Glutamatergic neuron (in vitro differentiated cells): ENCODE results near the gene JAK3. TPM values are rescaled to one million over a fixed set of nuclear protein-coding genes. Genes with fewer than 3 reads are reported as not detected.
"Not testable (repeated sequence)": the region's sequence is repeated elsewhere in the genome, so short reads cannot be mapped to it uniquely, and the experiment has no call there.

Experiments
- DNase-seq: peaks from one replicate; pipeline ENCODE4 v3.0.0; 2022
- H3K27ac Mint-ChIP-seq: one replicate; pipeline ENCODE4 v1.8.0; 2020; ENCODE audit warnings: mild to moderate bottlenecking, mixed read lengths, inconsistent platforms; ENCODE audit not compliant: unreplicated experiment
- H3K27me3 Mint-ChIP-seq: one replicate; pipeline ENCODE4 v1.8.0; 2020; ENCODE audit warnings: mild to moderate bottlenecking, moderate library complexity, mixed read lengths, inconsistent platforms; ENCODE audit not compliant: unreplicated experiment
- H3K36me3 Mint-ChIP-seq: one replicate; pipeline ENCODE4 v1.8.0; 2020; ENCODE audit warnings: mild to moderate bottlenecking, mixed read lengths, inconsistent platforms; ENCODE audit not compliant: unreplicated experiment
- H3K4me1 Mint-ChIP-seq: one replicate; pipeline ENCODE4 v1.8.0; 2020; ENCODE audit warnings: mild to moderate bottlenecking, low read depth, mixed read lengths, inconsistent platforms; ENCODE audit not compliant: unreplicated experiment
- H3K4me3 Mint-ChIP-seq: one replicate; pipeline ENCODE4 v1.8.0; 2020; ENCODE audit warnings: mild to moderate bottlenecking, mixed read lengths, inconsistent platforms; ENCODE audit not compliant: unreplicated experiment
- H3K9me3 Mint-ChIP-seq: one replicate; pipeline ENCODE4 v1.8.0; 2020; ENCODE audit warnings: mild to moderate bottlenecking, moderate library complexity, mixed read lengths, inconsistent platforms; ENCODE audit not compliant: unreplicated experiment
- total RNA-seq: library from RNA; stranded (reverse); fragmentation: NEBNext Ultra II Directional; extraction: Animal tissue kit (Norgen Biotek cat#: 25700); gene quantifications from one replicate; pipeline ENCODE4 v1.2.1, GENCODE V29; 2021; ENCODE audit not compliant: unreplicated experiment
- TF ChIP-seq, protein P1 (sequence below): fragments of 200-600 bp; sonication (generic); IDR thresholded peaks from one replicate; pipeline ENCODE4 v1.5.0; 2021; ENCODE audit not compliant: partially characterized antibody, unreplicated experiment

The JAK3 gene
- total RNA-seq, 1 donor from 2014 or later: 1.3 TPM

DNA sequence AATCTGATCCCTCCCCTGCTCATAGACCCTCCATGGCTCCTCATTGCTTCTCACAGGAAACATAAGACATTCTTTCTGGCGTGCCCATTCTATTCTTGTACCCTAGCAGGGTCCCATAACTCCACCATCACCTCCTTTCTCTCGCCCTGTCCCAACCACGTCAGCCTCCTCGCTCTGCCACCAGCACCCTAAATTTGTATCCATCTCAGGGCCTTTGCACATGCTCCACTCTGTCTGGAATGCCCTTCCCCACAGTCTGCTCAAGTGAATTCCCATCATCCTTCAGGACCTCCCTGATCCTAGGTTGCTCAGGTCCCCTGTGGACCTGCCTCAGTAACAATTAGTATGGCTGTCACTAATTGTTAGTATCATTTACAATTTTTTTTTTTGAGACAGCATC lies 42.4 kb downstream of the JAK3 start:
- Mint-ChIP-seq H3K4me1 (no peaks in the 10 kb centered on the region), H3K4me3 (no peak overlapping the region), H3K27ac (no peak overlapping the region), H3K9me3 (peaks cover 2% of the 10 kb centered on the region), H3K27me3 (peaks cover 4% of the 10 kb centered on the region), H3K36me3 (no peaks in the 10 kb centered on the region)
- DNase-seq: no peak
- TF ChIP-seq, protein P1, sequence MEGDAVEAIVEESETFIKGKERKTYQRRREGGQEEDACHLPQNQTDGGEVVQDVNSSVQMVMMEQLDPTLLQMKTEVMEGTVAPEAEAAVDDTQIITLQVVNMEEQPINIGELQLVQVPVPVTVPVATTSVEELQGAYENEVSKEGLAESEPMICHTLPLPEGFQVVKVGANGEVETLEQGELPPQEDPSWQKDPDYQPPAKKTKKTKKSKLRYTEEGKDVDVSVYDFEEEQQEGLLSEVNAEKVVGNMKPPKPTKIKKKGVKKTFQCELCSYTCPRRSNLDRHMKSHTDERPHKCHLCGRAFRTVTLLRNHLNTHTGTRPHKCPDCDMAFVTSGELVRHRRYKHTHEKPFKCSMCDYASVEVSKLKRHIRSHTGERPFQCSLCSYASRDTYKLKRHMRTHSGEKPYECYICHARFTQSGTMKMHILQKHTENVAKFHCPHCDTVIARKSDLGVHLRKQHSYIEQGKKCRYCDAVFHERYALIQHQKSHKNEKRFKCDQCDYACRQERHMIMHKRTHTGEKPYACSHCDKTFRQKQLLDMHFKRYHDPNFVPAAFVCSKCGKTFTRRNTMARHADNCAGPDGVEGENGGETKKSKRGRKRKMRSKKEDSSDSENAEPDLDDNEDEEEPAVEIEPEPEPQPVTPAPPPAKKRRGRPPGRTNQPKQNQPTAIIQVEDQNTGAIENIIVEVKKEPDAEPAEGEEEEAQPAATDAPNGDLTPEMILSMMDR: no peak

DNA sequence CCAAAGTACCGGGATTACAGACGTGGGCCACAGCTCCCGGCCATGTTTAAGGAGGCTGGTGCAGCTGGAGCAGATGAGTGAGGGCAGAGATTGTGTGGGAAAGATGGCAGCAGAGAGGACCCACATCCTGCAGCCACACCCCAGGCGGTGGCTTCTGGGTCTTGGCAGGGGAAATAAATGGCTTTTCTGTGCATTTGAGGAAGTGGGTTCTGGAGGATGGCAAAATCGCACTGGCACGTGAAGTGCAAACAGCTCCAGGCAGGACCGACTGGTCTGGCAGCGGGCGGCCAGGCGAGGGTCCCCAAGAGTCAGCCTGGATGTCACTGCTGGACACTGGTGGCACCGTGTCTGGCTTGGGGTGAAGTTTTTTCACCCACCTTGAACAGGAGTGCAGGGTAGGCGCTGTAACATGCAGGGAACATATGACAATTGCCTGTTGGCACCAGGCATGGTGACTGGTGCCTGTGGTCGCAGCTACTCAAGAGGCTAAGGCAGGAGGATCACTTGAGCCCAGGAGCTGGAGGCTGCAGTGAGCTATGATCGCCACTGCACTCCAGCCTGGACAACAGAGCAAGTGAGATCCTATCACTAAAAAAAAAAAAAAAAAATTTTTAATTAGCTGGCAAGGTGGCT lies 44.4 kb downstream of the JAK3 start:
- TF ChIP-seq, protein P1: no peak
- no peaks in the 10 kb centered on the region for H3K36me3 Mint-ChIP-seq
- no peak overlapping the region for H3K4me3 Mint-ChIP-seq
- no peaks in the 10 kb centered on the region for H3K9me3 Mint-ChIP-seq
- no peak overlapping the region for H3K27ac Mint-ChIP-seq
- peaks cover 3% of the 10 kb centered on the region for H3K27me3 Mint-ChIP-seq
- no peaks in the 10 kb centered on the region for H3K4me1 Mint-ChIP-seq
- DNase-seq: no peak

DNA sequence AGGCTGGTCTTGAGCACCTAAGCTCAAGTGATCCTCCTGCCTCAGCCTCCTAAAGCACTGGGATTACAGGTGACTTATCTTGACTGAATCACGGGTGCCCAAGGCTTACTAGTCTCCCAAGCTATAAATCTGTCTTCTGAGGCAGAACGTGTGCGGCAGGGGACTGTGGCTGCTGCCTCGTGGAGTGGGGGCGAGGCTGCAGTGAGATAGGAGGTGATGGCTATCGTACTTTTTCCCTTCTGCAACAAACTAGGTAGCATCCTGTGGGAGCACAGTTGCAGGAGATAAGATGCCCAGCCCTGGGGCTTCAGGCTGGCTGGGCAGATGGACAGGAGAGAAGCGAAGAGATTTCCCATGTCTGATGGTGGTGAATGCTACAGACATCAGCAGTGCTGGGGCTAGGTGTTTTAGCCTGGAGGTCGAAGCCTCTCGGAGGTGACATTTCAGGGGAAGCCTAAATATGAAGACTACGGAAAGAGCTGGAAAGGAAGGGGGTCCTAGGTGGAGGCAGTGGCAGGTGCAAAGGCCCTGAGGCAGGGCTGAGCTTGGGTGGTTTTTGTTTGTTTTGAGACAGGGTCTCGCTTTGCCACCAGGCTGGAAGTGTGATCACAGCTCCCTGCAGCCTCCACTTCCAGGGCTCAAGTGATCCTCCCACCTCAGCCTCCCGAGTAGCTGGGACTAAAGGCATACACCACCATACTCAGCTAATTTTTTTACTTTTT lies 45.5 kb downstream of the JAK3 start:
- no peak overlapping the region for H3K4me3 Mint-ChIP-seq
- peaks cover 5% of the 10 kb centered on the region for H3K27me3 Mint-ChIP-seq
- no peaks in the 10 kb centered on the region for H3K36me3 Mint-ChIP-seq
- DNase-seq: no peak
- H3K27ac Mint-ChIP-seq: no peak overlapping the region
- no peaks in the 10 kb centered on the region for H3K4me1 Mint-ChIP-seq
- H3K9me3 Mint-ChIP-seq: no peaks in the 10 kb centered on the region
- TF ChIP-seq, protein P1: no peak

DNA sequence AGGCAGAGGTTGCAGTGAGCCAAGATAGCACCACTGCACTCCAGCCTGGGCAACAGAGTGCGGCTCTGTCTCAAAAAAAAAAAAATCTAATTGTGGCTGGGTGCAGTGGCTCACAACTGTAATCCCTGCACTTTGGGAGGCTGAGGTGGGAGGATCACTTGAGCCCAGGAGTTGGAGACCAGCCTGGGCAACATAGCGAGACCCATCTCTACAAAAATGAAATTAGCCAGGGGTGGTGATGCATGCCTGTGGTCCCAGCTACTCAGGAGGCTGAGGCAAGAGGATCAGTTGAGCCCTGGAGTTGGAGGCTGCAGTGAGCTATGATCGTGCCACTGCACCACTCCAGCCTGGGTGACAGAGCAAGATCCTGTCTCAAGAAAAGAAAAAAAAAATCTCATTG lies 49.2 kb downstream of the JAK3 start:
- H3K36me3 Mint-ChIP-seq, H3K4me1 Mint-ChIP-seq, H3K27me3 Mint-ChIP-seq, H3K27ac Mint-ChIP-seq, DNase-seq, H3K9me3 Mint-ChIP-seq, H3K4me3 Mint-ChIP-seq: not testable (repeated sequence)

DNA sequence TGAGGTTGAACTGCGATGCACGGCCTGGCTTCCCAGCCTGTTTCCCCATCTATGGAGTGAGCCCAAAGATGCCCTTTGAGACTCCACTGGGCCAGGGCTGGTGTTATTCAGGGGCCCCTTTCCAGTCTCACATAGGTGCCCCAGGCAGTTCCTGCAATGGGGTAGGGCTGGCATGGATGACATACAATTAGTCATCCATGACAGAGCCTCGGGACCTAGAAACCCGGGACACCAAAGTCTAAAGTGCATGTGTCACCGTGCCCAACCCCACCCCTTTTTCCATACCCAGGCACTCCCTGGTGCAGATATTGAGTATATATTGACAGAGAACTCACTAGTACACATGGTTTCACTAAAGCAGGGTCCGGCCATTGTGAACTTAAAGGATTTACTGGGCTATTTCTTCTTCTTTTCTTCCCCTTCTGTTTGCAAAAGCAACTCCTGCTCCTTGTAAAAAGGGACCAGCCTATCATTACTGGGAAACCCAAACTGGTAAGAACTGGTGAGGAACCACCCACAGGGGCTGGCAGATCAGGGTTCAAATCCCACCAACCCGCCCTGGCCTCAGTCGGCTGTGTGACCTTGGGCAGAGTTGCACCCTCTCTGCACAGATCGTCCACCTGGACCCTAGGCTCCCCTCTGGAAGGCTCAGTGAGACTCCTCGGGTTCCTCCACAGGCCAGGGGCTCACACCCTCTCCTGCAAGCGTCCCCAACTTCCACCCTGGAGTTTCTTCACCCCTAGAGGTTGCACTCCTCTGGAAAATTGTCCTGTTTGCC lies 50.2 kb downstream of the JAK3 start:
- Mint-ChIP-seq H3K27me3 (peaks cover 10% of the 10 kb centered on the region), H3K36me3 (no peaks in the 10 kb centered on the region), H3K27ac (no peak overlapping the region), H3K4me3 (no peak overlapping the region), H3K9me3 (no peaks in the 10 kb centered on the region), H3K4me1 (no peaks in the 10 kb centered on the region)
- TF ChIP-seq, protein P1: no peak
- DNase-seq: no peak
